GM12892 (cell line): ENCODE data around the gene CENPP.

Experiments
- POLR2A ChIP-seq: IDR thresholded peaks from 2 replicates; pipeline ENCODE4 v1.6.1; 2011; ENCODE audit warnings: low read depth, low read length, control low read depth
- POLR2AphosphoS5 ChIP-seq: IDR thresholded peaks from 2 replicates; pipeline ENCODE4 v1.6.1; 2011; ENCODE audit warnings: low read depth, low read length, control low read depth

GRCh38 chr9:92633614-92634278, 308.0 kb downstream of the CENPP start:
- no peak for TF ChIP-seq POLR2A
- no peak for TF ChIP-seq POLR2AphosphoS5
